SH-SY5Y (cell line): Measurements from ENCODE around the gene GSG1L.

Experiments used
- GATA2 ChIP-seq: IDR thresholded peaks from 2 replicates; pipeline ENCODE4 v1.6.1; 2011; ENCODE audit warnings: mild to moderate bottlenecking, low read depth, low read length
- GATA3 ChIP-seq: IDR thresholded peaks from 2 replicates; pipeline ENCODE4 v1.6.1; 2011; ENCODE audit warnings: low read depth, mild to moderate bottlenecking, low read length, moderate library complexity

Gene GSG1L

GRCh38 chr16:27778171-27778925, 285.2 kb downstream of the GSG1L start:
- TF ChIP-seq GATA3 (no peak), GATA2 (no peak)

GRCh38 chr16:27777527-27777926, 286.0 kb downstream of the GSG1L start:
- TF ChIP-seq GATA2: no peak
- no peak for TF ChIP-seq GATA3

GRCh38 chr16:27776556-27777225, 286.8 kb downstream of the GSG1L start:
- TF ChIP-seq GATA2 (no peak), GATA3 (no peak)

GRCh38 chr16:27775254-27775653, 288.3 kb downstream of the GSG1L start:
- TF ChIP-seq GATA3 (no peak), GATA2 (no peak)

- TF ChIP-seq GATA3 (no peak), GATA2 (no peak)
Observed at GRCh38 chr16:27774779-27775178, 288.7 kb downstream of the GSG1L start.

GRCh38 chr16:27773344-27773743, 290.2 kb downstream of the GSG1L start:
- TF ChIP-seq GATA3 (no peak), GATA2 (no peak)

- TF ChIP-seq GATA3 (no peak), GATA2 (no peak)
Observed at GRCh38 chr16:27772093-27772825, 291.3 kb downstream of the GSG1L start.

GRCh38 chr16:27771201-27771910, 292.2 kb downstream of the GSG1L start:
- no peak for TF ChIP-seq GATA3

GRCh38 chr16:27770271-27771196, 293.0 kb downstream of the GSG1L start:
- TF ChIP-seq GATA2 (no peak), GATA3 (no peak)

GRCh38 chr16:27769561-27770255, 293.8 kb downstream of the GSG1L start:
- TF ChIP-seq GATA2 (no peak), GATA3 (no peak)

- no peak for TF ChIP-seq GATA2
- no peak for TF ChIP-seq GATA3
Observed at GRCh38 chr16:27768651-27769272, 294.8 kb downstream of the GSG1L start.

GRCh38 chr16:27767971-27768591, 295.4 kb downstream of the GSG1L start:
- TF ChIP-seq GATA2: no peak
- no peak for TF ChIP-seq GATA3

- TF ChIP-seq GATA3: no peak
- no peak for TF ChIP-seq GATA2
Observed at GRCh38 chr16:27767081-27767480, 296.4 kb downstream of the GSG1L start.
